HEK293 (cell line): ENCODE measurements around the gene TUBG2.

Source experiments
- CTCF ChIA-PET: fragments of 350-600 bp; formaldehyde crosslinking; extraction: SDS; loops from one replicate; lab custom pipeline; 2021; ENCODE audit warnings: antibody characterized with exemption; lab: Yijun Ruan, JAX
- POLR2A ChIA-PET: fragments of 300-600 bp; formaldehyde crosslinking; extraction: SDS; loops from one replicate; lab custom pipeline; 2020; ENCODE audit warnings: antibody characterized with exemption, inconsistent platforms; lab: Yijun Ruan, JAX
- H3K27ac ChIP-seq: fragments of 200-500 bp; sonication (Bioruptor generic); 2 replicates; pipeline ENCODE4 v1.5.1; 2014; ENCODE audit warnings: low read depth, low read length, control low read depth, inconsistent platforms; ENCODE audit errors: extremely low read depth
- H3K36me3 ChIP-seq, 2 experiments: fragments of 200-500 bp in 1 of 2; sonication (Bioruptor generic) in 1 of 2; 1 replicate in 1 of 2; 2 replicates in 1 of 2; pipeline ENCODE4 v1.5.1; 2014 to 2017; ENCODE audit warnings: inconsistent platforms in 2 of 2, low read length in 2 of 2; ENCODE audit not compliant: control insufficient read depth in 2 of 2, insufficient read depth in 1 of 2
- H3K4me1 ChIP-seq: fragments of 200-500 bp; sonication (Bioruptor generic); 2 replicates; pipeline ENCODE4 v1.5.1; 2014; ENCODE audit warnings: mild to moderate bottlenecking, low read length, inconsistent platforms; ENCODE audit not compliant: control insufficient read depth, insufficient read depth
- H3K4me3 ChIP-seq: 2 replicates; pipeline ENCODE4 v1.5.1; 2011; ENCODE audit warnings: low read depth, mild to moderate bottlenecking, control low read depth, low read length, moderate library complexity
- H3K9me3 ChIP-seq: fragments of 200-500 bp; sonication (Bioruptor generic); 2 replicates; pipeline ENCODE4 v1.5.1; 2014; ENCODE audit warnings: low read depth, low read length, inconsistent platforms; ENCODE audit not compliant: control insufficient read depth, insufficient read depth
- ELK4 ChIP-seq: IDR thresholded peaks from 2 replicates; pipeline ENCODE4 v1.6.1; 2011; ENCODE audit warnings: mild to moderate bottlenecking, low read depth, low read length, borderline replicate concordance
- FEZF1 ChIP-seq: fragments of 450-650 bp; formaldehyde crosslinking; IDR thresholded peaks from 2 replicates; pipeline ENCODE4 v1.5.1; 2016; ENCODE audit warnings: missing biosample characterization, missing genetic modification characterization
- GLI2 ChIP-seq: fragments of 450-650 bp; formaldehyde crosslinking; IDR thresholded peaks from 2 replicates; pipeline ENCODE4; 2017; ENCODE audit warnings: missing biosample characterization, missing genetic modification characterization, low read depth, borderline replicate concordance
- HOXA7 ChIP-seq: sonication (generic); formaldehyde crosslinking; IDR thresholded peaks from 2 replicates; pipeline ENCODE4 v1.8.1; 2022; ENCODE audit warnings: missing genetic modification reagents, borderline replicate concordance
- MYNN ChIP-seq: fragments of 450-650 bp; formaldehyde crosslinking; IDR thresholded peaks from 2 replicates; pipeline ENCODE4 v1.5.1; 2016; ENCODE audit warnings: missing biosample characterization, missing genetic modification characterization, borderline replicate concordance
- PRDM10 ChIP-seq: fragments of 450-650 bp; formaldehyde crosslinking; IDR thresholded peaks from 2 replicates; pipeline ENCODE4 v1.5.1; 2016; ENCODE audit warnings: missing biosample characterization, missing genetic modification characterization
- PRDM2 ChIP-seq: fragments of 450-650 bp; formaldehyde crosslinking; IDR thresholded peaks from 2 replicates; pipeline ENCODE4 v1.5.1; 2016; ENCODE audit warnings: missing biosample characterization, missing genetic modification characterization, borderline replicate concordance
- ZBTB21 ChIP-seq: fragments of 450-650 bp; formaldehyde crosslinking; IDR thresholded peaks from 2 replicates; pipeline ENCODE4 v1.5.1; 2017; ENCODE audit warnings: missing biosample characterization, missing genetic modification characterization
- ZFHX2 ChIP-seq: fragments of 450-650 bp; formaldehyde crosslinking; conservative IDR thresholded peaks from 2 replicates; pipeline ENCODE4 v1.5.1; 2016; ENCODE audit warnings: missing biosample characterization, missing genetic modification characterization
- ZNF155 ChIP-seq: fragments of 450-650 bp; formaldehyde crosslinking; IDR thresholded peaks from 2 replicates; pipeline ENCODE4 v1.5.1; 2016; ENCODE audit warnings: missing biosample characterization, missing genetic modification characterization
- ZNF239 ChIP-seq: fragments of 450-650 bp; formaldehyde crosslinking; IDR thresholded peaks from 2 replicates; pipeline ENCODE4 v1.5.1; 2016; ENCODE audit warnings: missing biosample characterization, missing genetic modification characterization
- ZNF366 ChIP-seq: fragments of 450-650 bp; formaldehyde crosslinking; conservative IDR thresholded peaks from 2 replicates; pipeline ENCODE4 v1.5.1; 2016; ENCODE audit warnings: missing biosample characterization, missing genetic modification characterization
- ZNF704 ChIP-seq: fragments of 450-650 bp; formaldehyde crosslinking; IDR thresholded peaks from 2 replicates; pipeline ENCODE4 v1.5.1; 2016; ENCODE audit warnings: missing biosample characterization, missing genetic modification characterization

Gene TUBG2

GRCh38 chr17:42698736-42699414, 39.8 kb downstream of the TUBG2 start (continued):
- TF ChIP-seq ELK4 (no peak), HOXA7 (no peak), PRDM10 (tag by site-specific recombination) (peak; percentile 47; the same call in 1 of the 2 replicates), ZNF366 (tag by site-specific recombination) (no peak), FEZF1 (tag by site-specific recombination) (no peak), ZNF239 (no peak), ZFHX2 (tag by site-specific recombination) (peak; percentile 62), GLI2 (tag by site-specific recombination) (no peak), ZNF155 (tag by site-specific recombination) (no peak), PRDM2 (tag by site-specific recombination) (no peak), ZBTB21 (tag by site-specific recombination) (no peak), ZNF704 (tag by site-specific recombination) (no peak)

- Histone ChIP-seq H3K9me3 (no peaks in the 10 kb centered on the region), H3K4me3 (no peak overlapping the region), H3K27ac (no peak overlapping the region), H3K4me1 (no peaks in the 10 kb centered on the region), H3K36me3 (peaks cover 17 to 80% of the 10 kb centered on the region in 2 experiments; a peak in 2 of 3 replicates)
- POLR2A ChIA-PET: interaction anchor here (0.6 to 1.2 kb wide), 4 partner anchors 8 to 149 kb away, joined by 3 to 5 read pairs (median 3); partner anchors contain the start of gene TUBG1
- TF ChIP-seq MYNN (tag by site-specific recombination): no peak
- CTCF ChIA-PET: interaction anchor here (0.5 to 0.7 kb wide), 3 partner anchors 20 to 120 kb away, joined by 3 to 6 read pairs (median 3); no protein-coding TSS in a partner anchor
These were observed 40.3 kb downstream of the TUBG2 start for GRCh38 chr17:42699415-42699740.
